Choroid plexus epithelial cell (primary cell): Measurements from ENCODE around the gene DYDC2.

Source experiments
- DNase-seq: peaks from one replicate; pipeline ENCODE4 v3.0.0-alpha.2; 2010; ENCODE audit warnings: low read depth
- H3K4me3 ChIP-seq: 2 replicates; pipeline ENCODE4 v1.5.1; 2011; ENCODE audit warnings: low read depth, mild to moderate bottlenecking, control low read depth, low read length, moderate library complexity
- TF ChIP-seq, protein P1 (sequence below): conservative IDR thresholded peaks from 2 replicates; pipeline ENCODE4 v1.5.1; 2011; ENCODE audit warnings: low read depth, mild to moderate bottlenecking, control low read depth, inconsistent platforms, low read length, moderate library complexity

DYDC2 gene

DNA sequence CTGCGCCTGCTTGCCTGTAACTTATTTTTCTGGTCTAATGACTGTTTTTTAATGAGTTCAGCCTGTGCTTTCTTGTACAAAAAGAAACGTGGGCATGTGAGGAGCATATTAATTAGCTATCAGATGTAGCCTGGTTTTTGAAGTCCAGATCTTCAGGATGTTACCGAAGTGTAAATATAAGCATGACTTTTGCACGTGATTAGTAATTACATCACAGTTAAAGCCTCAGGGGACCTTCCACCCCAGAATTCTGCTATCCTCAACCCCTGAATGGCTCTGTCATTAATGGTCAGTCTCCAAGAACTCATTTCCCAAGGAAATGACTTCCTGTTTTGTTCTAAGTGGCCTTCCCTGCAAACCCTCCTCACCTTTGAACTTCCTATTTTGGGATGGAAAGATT lies 49.6 kb downstream of the DYDC2 start:
- no peak for DNase-seq
- TF ChIP-seq, protein P1, sequence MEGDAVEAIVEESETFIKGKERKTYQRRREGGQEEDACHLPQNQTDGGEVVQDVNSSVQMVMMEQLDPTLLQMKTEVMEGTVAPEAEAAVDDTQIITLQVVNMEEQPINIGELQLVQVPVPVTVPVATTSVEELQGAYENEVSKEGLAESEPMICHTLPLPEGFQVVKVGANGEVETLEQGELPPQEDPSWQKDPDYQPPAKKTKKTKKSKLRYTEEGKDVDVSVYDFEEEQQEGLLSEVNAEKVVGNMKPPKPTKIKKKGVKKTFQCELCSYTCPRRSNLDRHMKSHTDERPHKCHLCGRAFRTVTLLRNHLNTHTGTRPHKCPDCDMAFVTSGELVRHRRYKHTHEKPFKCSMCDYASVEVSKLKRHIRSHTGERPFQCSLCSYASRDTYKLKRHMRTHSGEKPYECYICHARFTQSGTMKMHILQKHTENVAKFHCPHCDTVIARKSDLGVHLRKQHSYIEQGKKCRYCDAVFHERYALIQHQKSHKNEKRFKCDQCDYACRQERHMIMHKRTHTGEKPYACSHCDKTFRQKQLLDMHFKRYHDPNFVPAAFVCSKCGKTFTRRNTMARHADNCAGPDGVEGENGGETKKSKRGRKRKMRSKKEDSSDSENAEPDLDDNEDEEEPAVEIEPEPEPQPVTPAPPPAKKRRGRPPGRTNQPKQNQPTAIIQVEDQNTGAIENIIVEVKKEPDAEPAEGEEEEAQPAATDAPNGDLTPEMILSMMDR: no peak
- no peak overlapping the region for H3K4me3 ChIP-seq

- H3K4me3 ChIP-seq: peak overlapping the region; percentile 80
- DNase-seq: no peak
- TF ChIP-seq, protein P1: no peak
Measured at GRCh38 chr10:80407812-80408241, 51.2 kb downstream of the DYDC2 start.

- DNase-seq: peak; percentile 46
- TF ChIP-seq, protein P1: no peak
- H3K4me3 ChIP-seq: peak within 1 kb of the TSS; percentile 80
Measured at GRCh38 chr10:80408242-80409101, 51.9 kb downstream of the DYDC2 start, which contains the start of gene PRXL2A. Gene PRXL2A, plus strand, starts transcription at chr10:80408551. Its CDS starts 11,917 bp downstream, at chr10:80420468.

GRCh38 chr10:80409121-80409520 lies 52.5 kb downstream of the DYDC2 start:
- TF ChIP-seq, protein P1: no peak
- DNase-seq: no peak
- peak overlapping the region; percentile 80 for H3K4me3 ChIP-seq

- no peak for DNase-seq
- no peak overlapping the region for H3K4me3 ChIP-seq
Measured at GRCh38 chr10:80410122-80410521, 53.5 kb downstream of the DYDC2 start.

DNA sequence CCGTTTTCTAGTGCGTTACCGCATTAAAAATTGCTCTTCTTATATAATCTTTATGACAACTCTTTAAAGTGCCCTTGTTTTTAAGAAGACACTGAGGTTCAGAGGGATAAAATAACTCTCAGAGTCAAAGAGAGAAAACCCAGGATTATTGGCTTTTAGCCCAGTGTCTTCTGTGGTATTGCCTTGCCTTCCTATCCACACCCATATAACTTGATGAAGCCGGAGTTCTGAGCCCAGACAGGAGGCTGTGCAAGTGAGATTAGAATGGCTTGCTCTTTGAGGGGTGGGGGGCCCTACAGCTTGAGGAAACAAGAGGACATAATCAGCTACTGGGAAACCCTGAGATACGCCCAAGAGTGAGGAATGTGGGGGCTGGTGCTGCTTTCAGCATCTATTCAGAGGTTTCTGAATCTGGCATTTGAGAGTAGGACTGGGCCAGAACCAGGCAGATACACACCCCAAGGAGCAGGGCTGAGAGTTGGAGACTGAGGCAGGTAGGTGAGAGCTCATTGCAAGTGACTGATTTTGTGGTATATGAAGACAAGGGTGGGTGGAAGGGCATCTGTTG lies 54.1 kb downstream of the DYDC2 start:
- TF ChIP-seq, protein P1: no peak
- peak; percentile 36 for DNase-seq
- no peak overlapping the region for H3K4me3 ChIP-seq

More at GRCh38 chr10:80410122-80410521, 53.5 kb downstream of the DYDC2 start:
- TF ChIP-seq, protein P1: no peak
